ENCODE data around the gene MAN1A1.
"Not testable (repeated sequence)": the region's sequence is repeated elsewhere in the genome, so short reads cannot be mapped to it uniquely, and the experiment has no call there.

The MAN1A1 gene

GRCh38 chr6:119384444-119384843 lies 34.9 kb upstream of the MAN1A1 start:
- no peak overlapping the region for H3K9ac ChIP-seq
- no peaks in the 10 kb centered on the region for H3K27me3 ChIP-seq (ENCODE audit: insufficient read depth, low read depth)
- no peak overlapping the region for H2AFZ ChIP-seq (ENCODE audit: low read depth)
- H3K4me2 ChIP-seq, result no peak overlapping the region
- no peaks in the 10 kb centered on the region for H3K36me3 ChIP-seq (ENCODE audit: insufficient read depth)
- H3K4me1 ChIP-seq (ENCODE audit: low read depth, poor library complexity, severe bottlenecking), result no peaks in the 10 kb centered on the region
- H3K27ac ChIP-seq, result no peak overlapping the region
- TF ChIP-seq, protein P1, sequence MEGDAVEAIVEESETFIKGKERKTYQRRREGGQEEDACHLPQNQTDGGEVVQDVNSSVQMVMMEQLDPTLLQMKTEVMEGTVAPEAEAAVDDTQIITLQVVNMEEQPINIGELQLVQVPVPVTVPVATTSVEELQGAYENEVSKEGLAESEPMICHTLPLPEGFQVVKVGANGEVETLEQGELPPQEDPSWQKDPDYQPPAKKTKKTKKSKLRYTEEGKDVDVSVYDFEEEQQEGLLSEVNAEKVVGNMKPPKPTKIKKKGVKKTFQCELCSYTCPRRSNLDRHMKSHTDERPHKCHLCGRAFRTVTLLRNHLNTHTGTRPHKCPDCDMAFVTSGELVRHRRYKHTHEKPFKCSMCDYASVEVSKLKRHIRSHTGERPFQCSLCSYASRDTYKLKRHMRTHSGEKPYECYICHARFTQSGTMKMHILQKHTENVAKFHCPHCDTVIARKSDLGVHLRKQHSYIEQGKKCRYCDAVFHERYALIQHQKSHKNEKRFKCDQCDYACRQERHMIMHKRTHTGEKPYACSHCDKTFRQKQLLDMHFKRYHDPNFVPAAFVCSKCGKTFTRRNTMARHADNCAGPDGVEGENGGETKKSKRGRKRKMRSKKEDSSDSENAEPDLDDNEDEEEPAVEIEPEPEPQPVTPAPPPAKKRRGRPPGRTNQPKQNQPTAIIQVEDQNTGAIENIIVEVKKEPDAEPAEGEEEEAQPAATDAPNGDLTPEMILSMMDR (conservative IDR thresholded peaks at IDR 0.05; ENCODE audit: low read depth, low read length), result no peak
- no peak overlapping the region for H3K4me3 ChIP-seq (IDR thresholded peaks at IDR 0.05; ENCODE audit: insufficient read depth, low read depth, low read length)
- no peaks in the 10 kb centered on the region for H4K20me1 ChIP-seq (ENCODE audit: insufficient read depth)
- no peaks in the 10 kb centered on the region for H3K79me2 ChIP-seq (ENCODE audit: insufficient read depth, low read depth)

- H3K36me3 ChIP-seq (ENCODE audit: insufficient read depth), result no peaks in the 10 kb centered on the region
- TF ChIP-seq, protein P1 (conservative IDR thresholded peaks at IDR 0.05; ENCODE audit: low read depth, low read length), result no peak
- H3K27me3 ChIP-seq (ENCODE audit: insufficient read depth, low read depth), result no peaks in the 10 kb centered on the region
- no peaks in the 10 kb centered on the region for H3K79me2 ChIP-seq (ENCODE audit: insufficient read depth, low read depth)
- H3K9ac ChIP-seq, result no peak overlapping the region
- H4K20me1 ChIP-seq (ENCODE audit: insufficient read depth), result no peaks in the 10 kb centered on the region
- no peak overlapping the region for H2AFZ ChIP-seq (ENCODE audit: low read depth)
- no peaks in the 10 kb centered on the region for H3K4me1 ChIP-seq (ENCODE audit: low read depth, poor library complexity, severe bottlenecking)
- no peak overlapping the region for H3K4me2 ChIP-seq
- H3K27ac ChIP-seq, result no peak overlapping the region
- H3K4me3 ChIP-seq (IDR thresholded peaks at IDR 0.05; ENCODE audit: insufficient read depth, low read depth, low read length), result no peak overlapping the region
These were observed 30.2 kb upstream of the MAN1A1 start for GRCh38 chr6:119379809-119380208.

- not testable (repeated sequence) for H3K9ac ChIP-seq; H3K4me1 ChIP-seq (ENCODE audit: low read depth, poor library complexity, severe bottlenecking); H3K4me3 ChIP-seq (IDR thresholded peaks at IDR 0.05; ENCODE audit: insufficient read depth, low read depth, low read length); H4K20me1 ChIP-seq (ENCODE audit: insufficient read depth); H3K27me3 ChIP-seq (ENCODE audit: insufficient read depth, low read depth); H3K4me2 ChIP-seq; H3K27ac ChIP-seq; H3K79me2 ChIP-seq (ENCODE audit: insufficient read depth, low read depth); H2AFZ ChIP-seq (ENCODE audit: low read depth); H3K36me3 ChIP-seq (ENCODE audit: insufficient read depth)
These were observed 27.5 kb upstream of the MAN1A1 start for GRCh38 chr6:119377043-119377442.

DNA sequence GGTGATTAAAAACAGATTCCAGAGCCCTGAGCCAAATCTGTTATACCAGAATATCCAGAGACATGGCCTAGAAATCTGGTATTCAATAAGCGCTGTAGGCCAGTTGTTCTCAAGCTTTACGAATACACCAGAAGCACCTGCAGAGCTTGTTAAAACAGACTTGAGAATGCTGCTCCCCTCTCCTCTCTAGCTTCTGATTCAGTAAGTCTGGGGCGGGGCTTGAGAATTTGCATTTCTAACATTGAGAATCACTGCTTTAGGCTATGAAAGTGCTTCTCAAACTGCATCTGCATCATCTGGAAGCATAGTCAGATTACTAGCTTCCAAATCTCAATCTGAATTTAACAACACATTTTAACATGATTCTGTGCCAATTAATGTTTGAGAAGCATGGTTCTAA lies 20.5 kb upstream of the MAN1A1 start:
- no peaks in the 10 kb centered on the region for H4K20me1 ChIP-seq (ENCODE audit: insufficient read depth)
- H3K79me2 ChIP-seq (ENCODE audit: insufficient read depth, low read depth), result no peaks in the 10 kb centered on the region
- no peaks in the 10 kb centered on the region for H3K27me3 ChIP-seq (ENCODE audit: insufficient read depth, low read depth)
- H3K9ac ChIP-seq, result no peak overlapping the region
- no peaks in the 10 kb centered on the region for H3K36me3 ChIP-seq (ENCODE audit: insufficient read depth)
- H3K4me1 ChIP-seq (ENCODE audit: low read depth, poor library complexity, severe bottlenecking), result no peaks in the 10 kb centered on the region
- no peak overlapping the region for H3K27ac ChIP-seq
- no peak overlapping the region for H3K4me3 ChIP-seq (IDR thresholded peaks at IDR 0.05; ENCODE audit: insufficient read depth, low read depth, low read length)
- no peak overlapping the region for H3K4me2 ChIP-seq
- H2AFZ ChIP-seq (ENCODE audit: low read depth), result no peak overlapping the region
- TF ChIP-seq, protein P1 (conservative IDR thresholded peaks at IDR 0.05; ENCODE audit: low read depth, low read length), result no peak

DNA sequence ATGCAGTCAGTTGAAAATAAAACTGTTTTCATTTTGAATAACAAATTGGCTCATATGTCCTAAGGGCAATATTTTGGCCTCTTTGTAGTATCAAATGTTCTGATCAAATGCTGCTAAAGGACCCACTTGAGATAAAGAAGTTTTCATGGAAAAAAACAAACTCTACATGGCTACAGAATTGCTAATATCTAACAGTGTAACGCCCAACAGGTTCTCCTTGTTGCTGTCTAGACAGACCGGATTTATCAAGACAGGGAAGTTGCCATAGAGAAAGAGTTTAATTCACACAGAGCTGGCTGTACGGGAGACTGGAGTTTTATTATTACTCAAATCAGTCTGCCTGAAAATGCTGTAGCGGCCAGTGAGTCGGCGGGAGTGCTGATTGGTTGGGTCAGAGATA lies 19.4 kb upstream of the MAN1A1 start:
- H3K4me2 ChIP-seq, result no peak overlapping the region
- H3K79me2 ChIP-seq (ENCODE audit: insufficient read depth, low read depth), result no peaks in the 10 kb centered on the region
- H3K9ac ChIP-seq, result no peak overlapping the region
- no peak overlapping the region for H3K4me3 ChIP-seq (IDR thresholded peaks at IDR 0.05; ENCODE audit: insufficient read depth, low read depth, low read length)
- H3K4me1 ChIP-seq (ENCODE audit: low read depth, poor library complexity, severe bottlenecking), result no peaks in the 10 kb centered on the region
- no peaks in the 10 kb centered on the region for H3K36me3 ChIP-seq (ENCODE audit: insufficient read depth)
- H2AFZ ChIP-seq (ENCODE audit: low read depth), result no peak overlapping the region
- TF ChIP-seq, protein P1 (conservative IDR thresholded peaks at IDR 0.05; ENCODE audit: low read depth, low read length), result no peak
- H4K20me1 ChIP-seq (ENCODE audit: insufficient read depth), result no peaks in the 10 kb centered on the region
- no peaks in the 10 kb centered on the region for H3K27me3 ChIP-seq (ENCODE audit: insufficient read depth, low read depth)
- H3K27ac ChIP-seq, result no peak overlapping the region
